ENCODE results near the gene CCNI2. TPM values are rescaled to one million over a fixed set of nuclear protein-coding genes. Genes with fewer than 3 reads are reported as not detected.

Gene CCNI2
- total and polyA plus RNA-seq, 9 of the 15 experiments (the other 6 are each of a cell fraction or from before 2014, with no cell fraction given): 0.05 to 1.7 (median 0.81) TPM; not detected in 5

DNA sequence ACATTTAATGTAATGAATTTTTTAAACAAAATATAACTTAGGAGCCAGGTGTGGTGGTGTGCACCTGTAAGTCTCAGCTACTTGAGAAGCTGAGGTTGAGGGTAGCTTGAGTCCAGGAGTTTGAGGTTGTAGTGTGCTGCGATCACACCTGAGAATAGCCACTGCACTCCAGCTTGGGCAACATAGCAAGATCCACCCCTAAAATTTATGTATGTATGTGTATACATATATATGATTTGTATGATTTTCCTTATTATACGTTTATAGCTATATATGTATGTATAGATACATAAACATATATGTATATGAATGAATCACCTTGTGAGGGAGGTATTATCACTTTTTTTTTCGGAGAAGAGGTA lies 653 bp upstream of the CCNI2 start:
- no peak for DNase-seq (ENCODE audit: extremely low read depth in 1 of 4, low spot score in 3 of 4)
- no peak overlapping the region for H3K4me3 ChIP-seq

More for the DNA sequence above, 653 bp upstream of the CCNI2 start:
- no peaks in the 10 kb centered on the region for H3K36me3 ChIP-seq (ENCODE audit: control insufficient read depth, insufficient read depth, low read length)
- no peaks in the 10 kb centered on the region for H3K9me3 ChIP-seq (replicated peaks; ENCODE audit: control insufficient read depth, insufficient read depth, low read depth, low read length)
- no peak overlapping the region for H2AFZ ChIP-seq (ENCODE audit: low read depth, low read length)
- H3K4me1 ChIP-seq (replicated peaks in 1 of 2; ENCODE audit: control insufficient read depth in 2 of 2, insufficient read depth in 2 of 2, low read length in 2 of 2): peaks cover 0 to 4% of the 10 kb centered on the region in 2 experiments; a peak in 1 of 5 replicates
- H3K27me3 ChIP-seq (ENCODE audit: control insufficient read depth in 2 of 2, insufficient read depth in 2 of 2, low read length in 2 of 2): no peaks in the 10 kb centered on the region
- intact Hi-C loops (cut with micrococcal nuclease): no loop called here
- no TSS peak for BruUV-seq (replicated peaks)
- ATAC-seq: no peak
- H3K9ac ChIP-seq (ENCODE audit: insufficient read depth in 1 of 2, low read depth in 2 of 2, low read length in 2 of 2): no peak overlapping the region
- H3K4me2 ChIP-seq (ENCODE audit: insufficient read depth, low read length): no peak overlapping the region
- H3K27ac ChIP-seq (ENCODE audit: extremely low read depth, low read depth, low read length): no peak overlapping the region
- no peaks in the 10 kb centered on the region for H3K79me2 ChIP-seq (ENCODE audit: control insufficient read depth, insufficient read depth, low read length)
- H3K9me1 ChIP-seq (ENCODE audit: control insufficient read depth, insufficient read depth, low read length): no peaks in the 10 kb centered on the region
- TF ChIP-seq TBP (optimal IDR thresholded peaks at IDR 0.05; ENCODE audit: low read depth, low read length) (no peak), FIP1L1 (IDR thresholded peaks at IDR 0.05; ENCODE audit: low read depth, low read length, poor library complexity, severe bottlenecking) (no peak), RBM25 (IDR thresholded peaks at IDR 0.05; ENCODE audit: low read depth, low read length, severe bottlenecking) (no peak), ZFP30 (CRISPR knock-in tag; IDR thresholded peaks at IDR 0.05; ENCODE audit: borderline replicate concordance) (no peak), MIER1 (IDR thresholded peaks at IDR 0.05; ENCODE audit: low read depth) (no peak), NR2F6 (CRISPR knock-in tag; IDR thresholded peaks at IDR 0.05) (no peak), ZSCAN29 (IDR thresholded peaks at IDR 0.05) (no peak), SIX5 (IDR thresholded peaks at IDR 0.05; ENCODE audit: borderline replicate concordance in 1 of 2, insufficient read depth in 1 of 2, low read depth in 1 of 2, low read length in 2 of 2) (no peak), TOE1 (IDR thresholded peaks at IDR 0.05; ENCODE audit: borderline replicate concordance) (no peak), TOE1 (CRISPR knock-in tag; IDR thresholded peaks at IDR 0.05; ENCODE audit: borderline replicate concordance, low read depth) (no peak)
- TF ChIP-seq, protein P1, sequence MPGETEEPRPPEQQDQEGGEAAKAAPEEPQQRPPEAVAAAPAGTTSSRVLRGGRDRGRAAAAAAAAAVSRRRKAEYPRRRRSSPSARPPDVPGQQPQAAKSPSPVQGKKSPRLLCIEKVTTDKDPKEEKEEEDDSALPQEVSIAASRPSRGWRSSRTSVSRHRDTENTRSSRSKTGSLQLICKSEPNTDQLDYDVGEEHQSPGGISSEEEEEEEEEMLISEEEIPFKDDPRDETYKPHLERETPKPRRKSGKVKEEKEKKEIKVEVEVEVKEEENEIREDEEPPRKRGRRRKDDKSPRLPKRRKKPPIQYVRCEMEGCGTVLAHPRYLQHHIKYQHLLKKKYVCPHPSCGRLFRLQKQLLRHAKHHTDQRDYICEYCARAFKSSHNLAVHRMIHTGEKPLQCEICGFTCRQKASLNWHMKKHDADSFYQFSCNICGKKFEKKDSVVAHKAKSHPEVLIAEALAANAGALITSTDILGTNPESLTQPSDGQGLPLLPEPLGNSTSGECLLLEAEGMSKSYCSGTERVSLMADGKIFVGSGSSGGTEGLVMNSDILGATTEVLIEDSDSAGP (CRISPR knock-in tag; IDR thresholded peaks at IDR 0.05): no peak
- TF ChIP-seq, protein P2, sequence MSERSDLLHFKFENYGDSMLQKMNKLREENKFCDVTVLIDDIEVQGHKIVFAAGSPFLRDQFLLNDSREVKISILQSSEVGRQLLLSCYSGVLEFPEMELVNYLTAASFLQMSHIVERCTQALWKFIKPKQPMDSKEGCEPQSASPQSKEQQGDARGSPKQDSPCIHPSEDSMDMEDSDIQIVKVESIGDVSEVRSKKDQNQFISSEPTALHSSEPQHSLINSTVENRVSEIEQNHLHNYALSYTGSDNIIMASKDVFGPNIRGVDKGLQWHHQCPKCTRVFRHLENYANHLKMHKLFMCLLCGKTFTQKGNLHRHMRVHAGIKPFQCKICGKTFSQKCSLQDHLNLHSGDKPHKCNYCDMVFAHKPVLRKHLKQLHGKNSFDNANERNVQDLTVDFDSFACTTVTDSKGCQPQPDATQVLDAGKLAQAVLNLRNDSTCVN (CRISPR knock-in tag; IDR thresholded peaks at IDR 0.05): no peak
- ChIA-PET POLR2A (no interaction called here), CTCF (ENCODE audit: low intra/inter-chr PET ratio) (no interaction called here)
- FAIRE-seq: no peak
- in situ Hi-C loops (cut with MboI): no loop called here
- H4K20me1 ChIP-seq (replicated peaks; ENCODE audit: control insufficient read depth, insufficient read depth, low read length): no peaks in the 10 kb centered on the region; the same call in 1 of the 2 replicates
- WGBS (ENCODE audit: insufficient coverage, low coverage, missing lambda C conversion rate): 36% methylated on average over 3 of the region's 3 CpGs

Data from K562 (cell line).